A172 (cell line): ENCODE data around the gene ADPRS. TPM values are rescaled to one million over a fixed set of nuclear protein-coding genes. Genes with fewer than 3 reads are reported as not detected.

ENCODE experiments used
- DNase-seq: peaks from one replicate; pipeline ENCODE4 v3.0.0-alpha.2; 2015; ENCODE audit warnings: low spot score
- total RNA-seq: library from RNA; depleted of rRNA; stranded (reverse); fragments of >200 nt; shearing (Covaris generic); gene quantifications from 2 replicates; pipeline ENCODE4 v1.2.3, GENCODE V29; 2014; rRNA removed

Gene ADPRS
- 33.7 and 45.8 TPM in 2 replicates for total RNA-seq

GRCh38 chr1:36088577-36089392, at the start of gene ADPRS:
Gene ADPRS, plus strand, starts transcription at chr1:36088892. Its CDS starts 13 bp downstream, at chr1:36088905.
- DNase-seq, result peak; percentile 64

GRCh38 chr1:36040238-36040637, 48.5 kb upstream of the ADPRS start:
- DNase-seq, result no peak

- no peak for DNase-seq
Observed at GRCh38 chr1:36051821-36052220, 36.9 kb upstream of the ADPRS start.

GRCh38 chr1:36053978-36054377, 34.7 kb upstream of the ADPRS start:
- DNase-seq, result no peak

GRCh38 chr1:36055706-36056105, 33.0 kb upstream of the ADPRS start:
- DNase-seq, result no peak

- no peak for DNase-seq
Observed at GRCh38 chr1:36062315-36062714, 26.4 kb upstream of the ADPRS start.

- no peak for DNase-seq
Observed at GRCh38 chr1:36067871-36068270, 20.8 kb upstream of the ADPRS start.

- no peak for DNase-seq
Observed at GRCh38 chr1:36068866-36069265, 19.8 kb upstream of the ADPRS start.

- DNase-seq, result no peak
Observed at GRCh38 chr1:36070349-36070748, 18.3 kb upstream of the ADPRS start.

- DNase-seq, result no peak
Observed at GRCh38 chr1:36076979-36077573, 11.6 kb upstream of the ADPRS start.

- DNase-seq, result no peak
Observed at GRCh38 chr1:36080236-36080635, 8.5 kb upstream of the ADPRS start.

GRCh38 chr1:36080801-36081200, 7.9 kb upstream of the ADPRS start:
- DNase-seq, result no peak

GRCh38 chr1:36081926-36082485, 6.7 kb upstream of the ADPRS start:
- no peak for DNase-seq

GRCh38 chr1:36083219-36083618, 5.5 kb upstream of the ADPRS start:
- no peak for DNase-seq

- DNase-seq, result no peak
Observed at GRCh38 chr1:36083635-36084496, 4.8 kb upstream of the ADPRS start, which contains the start of gene TEKT2. Gene TEKT2, plus strand, starts transcription at chr1:36084094. Its CDS starts 828 bp downstream, at chr1:36084922.

GRCh38 chr1:36084497-36085115, 4.1 kb upstream of the ADPRS start:
- no peak for DNase-seq

- no peak for DNase-seq
Observed at GRCh38 chr1:36085126-36085525, 3.6 kb upstream of the ADPRS start.

GRCh38 chr1:36085686-36086526, 2.8 kb upstream of the ADPRS start:
- no peak for DNase-seq

GRCh38 chr1:36086529-36087232, 2.0 kb upstream of the ADPRS start:
- no peak for DNase-seq
